Measurements from ENCODE around the gene RALGPS1.
"Not testable (repeated sequence)": the region's sequence is repeated elsewhere in the genome, so short reads cannot be mapped to it uniquely, and the experiment has no call there.

Gene RALGPS1

DNA sequence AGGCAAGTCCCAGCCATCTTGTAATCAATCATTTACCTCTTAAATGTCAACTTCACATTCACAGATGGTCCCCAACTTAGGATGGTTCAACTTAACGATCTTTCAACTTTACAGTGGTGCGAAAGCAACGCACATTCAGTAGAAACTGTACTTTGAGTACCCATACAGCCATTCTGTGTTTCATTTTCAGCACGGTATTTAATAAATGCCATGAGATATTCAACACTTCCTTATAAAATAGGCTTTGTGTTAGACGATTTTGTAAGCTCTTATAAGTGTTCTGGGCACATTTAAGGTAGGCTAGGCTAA lies 254.9 kb downstream of the RALGPS1 start:
- Histone ChIP-seq H3F3A (ENCODE audit: control insufficient read depth, insufficient read depth) (peaks cover 14% of the 10 kb centered on the region), H3K9me2 (replicated peaks; ENCODE audit: control insufficient read depth, low read length) (no peaks in the 10 kb centered on the region), H3K36me3 (ENCODE audit: control insufficient read depth, low read length) (no peaks in the 10 kb centered on the region), H3K4me3 (ENCODE audit: low read length) (no peak overlapping the region), H3K4me2 (ENCODE audit: low read length) (no peak overlapping the region), H3K9me3 (ENCODE audit: control insufficient read depth, insufficient read depth, low read length) (no peaks in the 10 kb centered on the region), H3K27ac (ENCODE audit: low read depth, low read length) (no peak overlapping the region), H3K4me1 (ENCODE audit: control insufficient read depth, low read length) (peaks cover 36% of the 10 kb centered on the region), H4K20me1 (ENCODE audit: control insufficient read depth, insufficient read depth, low read depth, low read length) (no peaks in the 10 kb centered on the region), H3K79me2 (ENCODE audit: control insufficient read depth, low read length) (no peaks in the 10 kb centered on the region), H3K27me3 (ENCODE audit: control insufficient read depth, low read length) (no peaks in the 10 kb centered on the region)
- TF ChIP-seq CTCF (IDR thresholded peaks at IDR 0.05; ENCODE audit: low read depth, low read length, poor library complexity, severe bottlenecking), result no peak
- TF ChIP-seq EZH2phosphoT487 (IDR thresholded peaks at IDR 0.05; ENCODE audit: borderline replicate concordance, low read length), result no peak

DNA sequence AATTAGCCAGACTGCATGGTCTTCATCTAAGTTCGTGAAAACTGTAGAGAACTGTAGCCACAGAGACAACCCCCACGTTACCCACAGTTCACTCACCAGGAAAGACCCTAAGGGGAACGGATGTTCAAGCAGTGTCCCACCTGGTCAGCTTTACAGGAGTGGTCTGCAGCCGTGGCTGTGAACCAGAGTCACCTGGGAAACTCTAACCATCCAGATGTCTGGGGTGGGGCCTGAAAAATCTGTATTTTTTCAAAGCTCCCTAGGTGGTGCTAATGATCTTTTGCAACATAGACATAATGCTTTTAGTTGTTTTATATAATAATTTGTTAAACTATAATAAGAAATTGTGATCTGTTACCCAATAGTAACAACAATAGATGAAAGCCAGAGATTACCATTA lies 255.5 kb downstream of the RALGPS1 start:
- no peak overlapping the region for H3K27ac ChIP-seq (ENCODE audit: low read depth, low read length)
- no peaks in the 10 kb centered on the region for H3K79me2 ChIP-seq (ENCODE audit: control insufficient read depth, low read length)
- H3K4me3 ChIP-seq (ENCODE audit: low read length), result no peak overlapping the region
- no peak overlapping the region for H3K4me2 ChIP-seq (ENCODE audit: low read length)
- no peak for TF ChIP-seq EZH2phosphoT487 (IDR thresholded peaks at IDR 0.05; ENCODE audit: borderline replicate concordance, low read length)
- no peak for TF ChIP-seq CTCF (IDR thresholded peaks at IDR 0.05; ENCODE audit: low read depth, low read length, poor library complexity, severe bottlenecking)
- peaks cover 14% of the 10 kb centered on the region for H3F3A ChIP-seq (ENCODE audit: control insufficient read depth, insufficient read depth)
- H3K36me3 ChIP-seq (ENCODE audit: control insufficient read depth, low read length), result no peaks in the 10 kb centered on the region
- no peaks in the 10 kb centered on the region for H3K27me3 ChIP-seq (ENCODE audit: control insufficient read depth, low read length)
- H3K4me1 ChIP-seq (ENCODE audit: control insufficient read depth, low read length), result peaks cover 34% of the 10 kb centered on the region
- no peaks in the 10 kb centered on the region for H3K9me2 ChIP-seq (replicated peaks; ENCODE audit: control insufficient read depth, low read length)
- H3K9me3 ChIP-seq (ENCODE audit: control insufficient read depth, insufficient read depth, low read length), result no peaks in the 10 kb centered on the region
- H4K20me1 ChIP-seq (ENCODE audit: control insufficient read depth, insufficient read depth, low read depth, low read length), result no peaks in the 10 kb centered on the region

DNA sequence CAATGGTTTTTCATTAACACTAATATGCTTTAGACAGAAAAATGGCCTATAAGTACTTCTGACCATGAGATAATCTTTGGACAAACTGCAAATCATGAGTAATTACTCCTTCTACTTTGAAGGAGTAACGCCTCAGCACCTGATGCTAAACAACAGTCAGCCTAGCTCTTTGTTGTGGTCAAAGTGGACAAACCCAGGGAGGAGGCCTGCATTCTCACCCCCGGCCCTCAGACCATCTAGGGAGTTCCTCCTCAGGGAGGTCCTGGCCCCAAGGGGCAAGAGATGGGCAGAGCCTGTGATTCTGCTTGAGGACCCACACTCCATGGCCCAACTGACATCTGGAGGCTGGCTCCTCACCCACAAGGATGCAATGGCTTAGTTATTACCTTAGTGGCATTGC lies 256.1 kb downstream of the RALGPS1 start:
- TF ChIP-seq CTCF (IDR thresholded peaks at IDR 0.05; ENCODE audit: low read depth, low read length, poor library complexity, severe bottlenecking), result no peak
- no peak for TF ChIP-seq EZH2phosphoT487 (IDR thresholded peaks at IDR 0.05; ENCODE audit: borderline replicate concordance, low read length)
- peaks cover 29% of the 10 kb centered on the region for H3K4me1 ChIP-seq (ENCODE audit: control insufficient read depth, low read length)
- H3K79me2 ChIP-seq (ENCODE audit: control insufficient read depth, low read length), result no peaks in the 10 kb centered on the region
- no peak overlapping the region for H3K4me3 ChIP-seq (ENCODE audit: low read length)
- H3K27me3 ChIP-seq (ENCODE audit: control insufficient read depth, low read length), result no peaks in the 10 kb centered on the region
- no peak overlapping the region for H3K4me2 ChIP-seq (ENCODE audit: low read length)
- no peaks in the 10 kb centered on the region for H4K20me1 ChIP-seq (ENCODE audit: control insufficient read depth, insufficient read depth, low read depth, low read length)
- no peak overlapping the region for H3K27ac ChIP-seq (ENCODE audit: low read depth, low read length)
- H3K9me2 ChIP-seq (replicated peaks; ENCODE audit: control insufficient read depth, low read length), result no peaks in the 10 kb centered on the region
- H3K36me3 ChIP-seq (ENCODE audit: control insufficient read depth, low read length), result no peaks in the 10 kb centered on the region
- no peaks in the 10 kb centered on the region for H3K9me3 ChIP-seq (ENCODE audit: control insufficient read depth, insufficient read depth, low read length)
- peaks cover 10% of the 10 kb centered on the region for H3F3A ChIP-seq (ENCODE audit: control insufficient read depth, insufficient read depth)

DNA sequence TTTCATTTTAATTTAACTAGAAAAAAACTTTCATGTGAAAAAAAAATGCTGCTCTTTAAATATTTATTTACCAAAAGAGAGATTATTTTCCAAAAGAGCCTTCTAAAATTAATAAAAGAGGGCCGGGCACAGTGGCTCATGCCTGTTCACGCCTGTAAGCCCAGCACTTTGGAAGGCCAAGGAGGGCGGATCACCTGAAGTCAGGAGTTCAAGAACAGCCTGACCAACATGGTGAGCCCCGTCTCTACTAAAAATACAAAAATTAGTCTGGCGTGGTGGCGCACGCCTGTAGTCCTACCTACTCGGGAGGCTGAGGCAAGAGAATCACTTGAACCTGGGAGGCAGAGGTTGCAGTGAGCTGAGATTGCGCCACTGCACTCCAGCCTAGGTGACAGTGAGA lies 256.8 kb downstream of the RALGPS1 start:
- H3K4me1 ChIP-seq (ENCODE audit: control insufficient read depth, low read length), result peaks cover 22% of the 10 kb centered on the region
- not testable (repeated sequence) for H4K20me1 ChIP-seq (ENCODE audit: control insufficient read depth, insufficient read depth, low read depth, low read length); H3K9me2 ChIP-seq (replicated peaks; ENCODE audit: control insufficient read depth, low read length); H3K79me2 ChIP-seq (ENCODE audit: control insufficient read depth, low read length); H3K4me2 ChIP-seq (ENCODE audit: low read length); H3F3A ChIP-seq (ENCODE audit: control insufficient read depth, insufficient read depth); H3K36me3 ChIP-seq (ENCODE audit: control insufficient read depth, low read length); H3K27ac ChIP-seq (ENCODE audit: low read depth, low read length); H3K4me3 ChIP-seq (ENCODE audit: low read length); H3K27me3 ChIP-seq (ENCODE audit: control insufficient read depth, low read length); H3K9me3 ChIP-seq (ENCODE audit: control insufficient read depth, insufficient read depth, low read length)

All from DOHH2 (cell line).